ENCODE results near the gene AUTS2.

Gene AUTS2

DNA sequence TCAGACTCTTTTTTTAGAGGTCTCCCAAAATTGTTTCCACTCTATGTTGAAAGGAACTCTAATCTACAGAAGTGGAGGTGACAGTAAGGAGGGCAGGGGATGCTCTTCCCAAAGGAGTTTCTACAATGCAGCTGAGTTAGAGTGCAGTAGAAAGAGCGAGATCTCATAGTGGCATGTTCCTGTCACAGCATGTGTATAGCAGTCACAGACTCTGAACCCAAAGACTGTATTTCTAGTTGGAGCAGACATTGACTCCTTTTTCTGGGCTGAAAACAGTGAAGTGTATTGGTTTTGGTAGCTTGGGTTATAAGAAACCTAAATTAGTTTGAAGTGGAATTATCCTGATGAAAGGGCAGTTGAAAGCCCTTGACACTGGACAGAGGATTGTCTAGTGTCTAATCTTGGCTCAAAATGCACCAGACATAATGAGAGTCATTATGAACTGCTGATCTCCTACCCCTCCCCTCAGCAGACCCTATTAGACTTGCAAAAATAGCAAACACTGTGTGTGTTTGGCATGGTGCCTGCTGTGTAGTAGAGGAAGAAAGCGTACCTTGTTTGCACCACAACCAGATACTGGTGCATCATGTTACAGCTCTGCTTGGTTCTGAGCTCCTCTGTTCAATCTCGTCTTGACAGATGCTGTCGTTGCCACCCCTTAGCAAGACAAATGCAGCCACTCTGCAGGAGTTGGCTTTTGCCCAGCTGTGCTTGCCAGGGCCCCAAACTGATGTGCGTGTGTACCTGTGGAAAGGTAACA is 336.0 kb downstream of the AUTS2 start:
- no peak for DNase-seq (ENCODE audit: extremely low read depth, low read depth)
- no peak overlapping the region for H3K4me3 ChIP-seq (replicated peaks; ENCODE audit: low read depth, low read length)
- no peak for TF ChIP-seq CTCF (IDR thresholded peaks at IDR 0.05; ENCODE audit: low read depth, low read length, missing control alignments)

GRCh38 chr7:69935107-69935506 is 336.8 kb downstream of the AUTS2 start:
- no peak overlapping the region for H3K4me3 ChIP-seq (replicated peaks; ENCODE audit: low read depth, low read length)
- no peak for TF ChIP-seq CTCF (IDR thresholded peaks at IDR 0.05; ENCODE audit: low read depth, low read length, missing control alignments)
- no peak for DNase-seq (ENCODE audit: extremely low read depth, low read depth)

DNA sequence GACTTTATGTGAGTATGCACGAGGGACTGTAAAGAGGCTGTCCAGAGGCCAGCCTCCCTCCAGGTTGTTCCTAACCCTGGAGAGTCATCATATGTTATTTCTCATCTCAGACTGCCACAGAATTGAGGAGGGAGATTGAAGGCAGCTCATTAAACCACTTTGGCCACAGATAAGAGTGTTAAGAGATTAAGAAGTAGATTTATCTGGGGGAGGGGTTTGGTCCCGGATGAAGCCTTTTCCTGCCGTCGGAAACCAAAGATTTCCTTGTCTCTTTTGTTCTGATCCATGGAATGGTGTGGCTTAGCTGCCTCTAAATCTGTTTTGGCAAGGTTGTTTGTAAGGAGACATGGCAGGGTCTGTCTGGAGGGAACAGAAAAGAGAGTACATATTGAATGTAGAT is 338.8 kb downstream of the AUTS2 start:
- no peak overlapping the region for H3K4me3 ChIP-seq (replicated peaks; ENCODE audit: low read depth, low read length)
- no peak for TF ChIP-seq CTCF (IDR thresholded peaks at IDR 0.05; ENCODE audit: low read depth, low read length, missing control alignments)
- DNase-seq (ENCODE audit: extremely low read depth, low read depth), result no peak

DNA sequence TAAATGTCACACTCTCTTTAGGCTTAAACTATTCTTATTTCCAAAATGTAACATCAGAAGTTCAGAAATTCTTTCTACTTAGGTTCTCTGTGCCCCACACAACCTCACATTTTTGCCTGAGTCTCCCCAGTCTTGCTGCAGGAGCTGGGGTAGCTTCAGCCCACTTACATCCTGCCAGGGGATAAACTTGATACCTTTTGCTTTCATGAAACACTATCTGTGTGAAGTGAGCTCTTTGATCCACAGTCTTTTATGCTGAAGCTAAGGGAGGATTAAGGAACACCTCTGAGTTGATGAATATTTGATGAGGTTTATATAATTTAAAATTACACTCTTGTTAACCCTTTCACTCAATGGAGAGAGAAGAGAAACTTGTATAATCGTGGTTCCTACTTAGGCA is 341.0 kb downstream of the AUTS2 start:
- no peak for DNase-seq (ENCODE audit: extremely low read depth, low read depth)
- no peak for TF ChIP-seq CTCF (IDR thresholded peaks at IDR 0.05; ENCODE audit: low read depth, low read length, missing control alignments)
- no peak overlapping the region for H3K4me3 ChIP-seq (replicated peaks; ENCODE audit: low read depth, low read length)

GRCh38 chr7:69941077-69941651 is 342.9 kb downstream of the AUTS2 start:
- DNase-seq (ENCODE audit: extremely low read depth, low read depth), result no peak
- no peak for TF ChIP-seq CTCF (IDR thresholded peaks at IDR 0.05; ENCODE audit: low read depth, low read length, missing control alignments)
- no peak overlapping the region for H3K4me3 ChIP-seq (replicated peaks; ENCODE audit: low read depth, low read length)

DNA sequence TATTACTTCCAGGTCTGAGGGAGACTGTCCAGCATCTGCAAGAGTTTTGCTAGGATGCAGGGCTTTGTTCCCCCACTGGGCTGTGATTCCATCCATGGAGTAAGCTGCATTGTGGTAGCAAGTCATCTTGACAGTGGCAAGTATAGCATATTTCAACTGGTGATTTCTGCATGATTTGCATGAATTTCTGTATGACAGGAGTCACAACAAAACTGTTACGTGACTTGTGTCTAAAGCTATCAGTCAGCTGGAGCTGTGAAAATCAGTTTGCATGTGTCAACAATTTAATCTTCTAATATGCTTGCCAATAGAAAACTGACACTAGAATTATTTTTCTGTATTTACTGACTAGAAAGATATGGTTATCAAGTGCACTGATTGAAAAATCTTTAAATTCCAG is 344.3 kb downstream of the AUTS2 start:
- no peak for DNase-seq (ENCODE audit: extremely low read depth, low read depth)
- H3K4me3 ChIP-seq (replicated peaks; ENCODE audit: low read depth, low read length), result no peak overlapping the region
- no peak for TF ChIP-seq CTCF (IDR thresholded peaks at IDR 0.05; ENCODE audit: low read depth, low read length, missing control alignments)

All from HFF-Myc (cell line).